PC-9 (cell line): ENCODE results near the gene KRABD2.

Source experiments
- BruUV-seq: library from RNA; stranded (reverse); fragments of 400-500 nt; replicated peaks from 2 replicates; lab custom pipeline; 2021; lab: Mats Ljungman, UMichigan
- CTCF ChIA-PET: fragments of 300-600 bp; sonication (Branson Sonifier 250); formaldehyde crosslinking; loops from one replicate; lab custom pipeline; 2022; ENCODE audit warnings: antibody characterized with exemption; lab: Charles Lee
- POLR2A ChIA-PET: fragments of 300-600 bp; sonication (Branson Sonifier 250); formaldehyde crosslinking; loops from one replicate; lab custom pipeline; 2022; ENCODE audit warnings: antibody characterized with exemption; ENCODE audit not compliant: unreplicated experiment; lab: Charles Lee
- DNase-seq, 2 experiments: peaks; one replicate each; pipeline versions ENCODE4 v3.0.0 to v3.0.0-alpha.2; 2015 to 2022; ENCODE audit warnings: mixed read lengths in 1 of 2
- H2AFZ ChIP-seq: fragments of 200-600 bp; sonication (generic); 2 replicates; pipeline ENCODE4 v1.8.1; 2017; ENCODE audit warnings: antibody characterized with exemption
- H3F3A ChIP-seq: fragments of 200-600 bp; sonication (generic); 2 replicates; pipeline ENCODE4 v1.8.1; 2017; ENCODE audit warnings: antibody characterized with exemption, mild to moderate bottlenecking, low read depth; ENCODE audit not compliant: insufficient read depth
- H3K27ac ChIP-seq: fragments of 200-600 bp; sonication (generic); 2 replicates; pipeline ENCODE4 v1.6.1; 2016; ENCODE audit warnings: mixed run types
- H3K27me3 ChIP-seq: fragments of 200-600 bp; sonication (generic); 2 replicates; pipeline ENCODE4 v1.6.1; 2016; ENCODE audit warnings: low read depth, mixed run types; ENCODE audit not compliant: insufficient read depth
- H3K36me3 ChIP-seq: fragments of 200-600 bp; sonication (generic); 2 replicates; pipeline ENCODE4 v1.6.1; 2016; ENCODE audit warnings: low read depth, mixed run types
- H3K4me1 ChIP-seq: fragments of 200-600 bp; sonication (generic); replicated peaks from 2 replicates; pipeline ENCODE4 v1.6.1; 2016; ENCODE audit warnings: mixed run types; ENCODE audit not compliant: insufficient read depth
- H3K4me2 ChIP-seq: fragments of 200-600 bp; sonication (generic); 2 replicates; pipeline ENCODE4 v1.6.1; 2017; ENCODE audit warnings: mixed run types
- H3K4me3 ChIP-seq: fragments of 200-600 bp; sonication (generic); 2 replicates; pipeline ENCODE4 v1.6.1; 2016; ENCODE audit warnings: mixed run types
- H3K79me2 ChIP-seq: fragments of 200-600 bp; sonication (generic); 2 replicates; pipeline ENCODE4 v1.6.1; 2017; ENCODE audit warnings: low read depth, mixed run types
- H3K9me2 ChIP-seq: fragments of 200-600 bp; sonication (generic); 2 replicates; pipeline ENCODE4 v1.8.1; 2017; ENCODE audit warnings: mild to moderate bottlenecking; ENCODE audit not compliant: insufficient read depth
- H3K9me3 ChIP-seq: fragments of 200-600 bp; sonication (generic); 2 replicates; pipeline ENCODE4 v1.8.1; 2016; ENCODE audit warnings: low read depth; ENCODE audit not compliant: insufficient read depth
- H4K20me1 ChIP-seq: fragments of 200-600 bp; sonication (generic); 2 replicates; pipeline ENCODE4 v1.8.1; 2017; ENCODE audit not compliant: insufficient read depth
- CTCF ChIP-seq: fragments of 200-600 bp; sonication (generic); conservative IDR thresholded peaks from 2 replicates; pipeline ENCODE4 v1.6.1; 2017; ENCODE audit warnings: mixed run types, antibody characterized with exemption, mild to moderate bottlenecking, moderate library complexity
- EZH2 ChIP-seq: fragments of 200-600 bp; sonication (generic); IDR thresholded peaks from 2 replicates; pipeline ENCODE4 v1.8.0; 2017; ENCODE audit warnings: antibody characterized with exemption, low read depth
- intact Hi-C: fragments of 100-400 bp; cut with micrococcal nuclease; formaldehyde crosslinking; loops from one replicate; pipeline ENCODE4 v1.10.0; 2022; ENCODE audit not compliant: unreplicated experiment

KRABD2 gene

GRCh38 chr17:8393470-8394231 lies 17.1 kb upstream of the KRABD2 start:
- Histone ChIP-seq H3K27me3 (no peaks in the 10 kb centered on the region), H3F3A (peaks cover 17% of the 10 kb centered on the region; the same call in 1 of the 2 replicates), H4K20me1 (no peaks in the 10 kb centered on the region), H3K4me2 (peak overlapping the region; percentile 19; the same call in 1 of the 2 replicates), H2AFZ (no peak overlapping the region), H3K4me1 (peaks cover 34% of the 10 kb centered on the region), H3K79me2 (no peaks in the 10 kb centered on the region), H3K27ac (peak overlapping the region; percentile 53), H3K4me3 (no peak overlapping the region), H3K36me3 (no peaks in the 10 kb centered on the region), H3K9me2 (no peaks in the 10 kb centered on the region), H3K9me3 (no peaks in the 10 kb centered on the region)
- TF ChIP-seq EZH2 (no peak), CTCF (no peak)
- BruUV-seq: no TSS peak
- POLR2A ChIA-PET: interaction anchor here (0.6 to 0.7 kb wide), 2 partner anchors 10 to 12 kb away, joined by 5 to 6 read pairs; no protein-coding TSS in a partner anchor
- CTCF ChIA-PET: interaction anchor here (0.5 to 1.0 kb wide), 2 partner anchors 10 to 146 kb away, joined by 4 to 6 read pairs; partner anchors contain the start of gene CTC1
- intact Hi-C loops: no loop called here
- DNase-seq: peak; percentile 50 to 83

- CTCF ChIA-PET: no interaction called here
- Histone ChIP-seq H3K4me1 (peaks cover 30% of the 10 kb centered on the region), H3K4me3 (no peak overlapping the region), H3K36me3 (no peaks in the 10 kb centered on the region), H3F3A (peaks cover 17% of the 10 kb centered on the region; the same call in 1 of the 2 replicates), H2AFZ (no peak overlapping the region), H3K9me3 (no peaks in the 10 kb centered on the region), H3K27me3 (no peaks in the 10 kb centered on the region), H3K79me2 (no peaks in the 10 kb centered on the region), H4K20me1 (no peaks in the 10 kb centered on the region), H3K9me2 (no peaks in the 10 kb centered on the region), H3K4me2 (no peak overlapping the region), H3K27ac (peak overlapping the region; percentile 53)
- DNase-seq: no peak
- TSS peak; percentile 25 for BruUV-seq
- POLR2A ChIA-PET: no interaction called here
- TF ChIP-seq CTCF (no peak), EZH2 (no peak)
- intact Hi-C loops: no loop called here
These were observed 16.4 kb upstream of the KRABD2 start for GRCh38 chr17:8392674-8393469.

- Histone ChIP-seq H3K4me3 (no peak overlapping the region), H3K4me1 (peaks cover 25% of the 10 kb centered on the region), H2AFZ (no peak overlapping the region), H3K27me3 (no peaks in the 10 kb centered on the region), H3K27ac (peak overlapping the region; percentile 15; the same call in 1 of the 2 replicates), H3K36me3 (no peaks in the 10 kb centered on the region), H4K20me1 (no peaks in the 10 kb centered on the region), H3F3A (peaks cover 17% of the 10 kb centered on the region; the same call in 1 of the 2 replicates), H3K9me2 (no peaks in the 10 kb centered on the region), H3K4me2 (peak overlapping the region; percentile 36; the same call in 1 of the 2 replicates), H3K9me3 (no peaks in the 10 kb centered on the region), H3K79me2 (no peaks in the 10 kb centered on the region)
- TF ChIP-seq CTCF (no peak), EZH2 (no peak)
- ChIA-PET POLR2A (interaction anchor here (0.6 to 0.9 kb wide), 3 partner anchors 37 to 170 kb away, joined by 3 read pairs; no protein-coding TSS in a partner anchor), CTCF (interaction anchor here (0.7 to 1.0 kb wide), 2 partner anchors 9 to 56 kb away, joined by 4 read pairs; partner anchors contain the start of gene RPL26)
- TSS peak; percentile 14 for BruUV-seq
- DNase-seq: no peak
- intact Hi-C loops: no loop called here
These were observed 15.8 kb upstream of the KRABD2 start for GRCh38 chr17:8392274-8392673.
